WTC11 (cell line): ENCODE measurements around the gene PTCH1. TPM values are rescaled to one million over a fixed set of nuclear protein-coding genes. Genes with fewer than 3 reads are reported as not detected.

Experiments used
- ATAC-seq: fragments of 200-7000 bp; cut with Tn5 transposase; 2 replicates; pipeline ENCODE4 v1.10.0; 2021; ENCODE audit warnings: mild to moderate bottlenecking, moderate library complexity
- CTCF ChIA-PET: fragments of 300-600 bp; sonication (Branson Sonifier 250); formaldehyde crosslinking; loops from one replicate; lab custom pipeline; 2021; ENCODE audit warnings: antibody characterized with exemption; lab: Charles Lee
- POLR2A ChIA-PET: fragments of 350-600 bp; sonication (Branson Sonifier 250); formaldehyde crosslinking; loops from one replicate; lab custom pipeline; 2021; ENCODE audit warnings: antibody characterized with exemption; lab: Charles Lee
- DNase-seq: peaks from one replicate; pipeline ENCODE4 v3.0.0; 2021; ENCODE audit warnings: low spot score
- H3K27ac Mint-ChIP-seq: 2 replicates; pipeline ENCODE4 v1.8.0; 2021; ENCODE audit warnings: mixed read lengths
- H3K27me3 Mint-ChIP-seq: 2 replicates; pipeline ENCODE4 v1.8.0; 2021; ENCODE audit warnings: low read depth, mild to moderate bottlenecking, moderate library complexity, mixed read lengths
- H3K36me3 Mint-ChIP-seq: 2 replicates; pipeline ENCODE4 v1.8.0; 2021; ENCODE audit warnings: mixed read lengths
- H3K4me1 Mint-ChIP-seq: 2 replicates; pipeline ENCODE4 v1.8.0; 2022; ENCODE audit warnings: mixed read lengths
- H3K4me3 Mint-ChIP-seq: 2 replicates; pipeline ENCODE4 v1.8.0; 2021; ENCODE audit warnings: mild to moderate bottlenecking, moderate library complexity, mixed read lengths
- H3K9me3 Mint-ChIP-seq: 2 replicates; pipeline ENCODE4 v1.8.0; 2021; ENCODE audit warnings: mixed read lengths
- CREB1 ChIP-seq: sonication (generic); formaldehyde crosslinking; IDR thresholded peaks from 2 replicates; pipeline ENCODE4 v1.8.0; 2023; ENCODE audit warnings: mild to moderate bottlenecking, missing genetic modification reagents
- FOXK1 ChIP-seq: sonication (generic); formaldehyde crosslinking; IDR thresholded peaks from 2 replicates; pipeline ENCODE4 v1.8.0; 2022; ENCODE audit warnings: mild to moderate bottlenecking, moderate library complexity, missing genetic modification reagents
- FOXP1 ChIP-seq: sonication (generic); formaldehyde crosslinking; IDR thresholded peaks from 2 replicates; pipeline ENCODE4 v1.8.0; 2022; ENCODE audit warnings: missing genetic modification reagents, mild to moderate bottlenecking, moderate library complexity, borderline replicate concordance
- KAT7 ChIP-seq: sonication (generic); formaldehyde crosslinking; IDR thresholded peaks from 2 replicates; pipeline ENCODE4 v1.8.1; 2023; ENCODE audit warnings: missing genetic modification reagents, mild to moderate bottlenecking, borderline replicate concordance
- total RNA-seq: library from RNA; stranded (reverse); gene quantifications from 3 replicates; pipeline ENCODE4 v1.2.3, GENCODE V29; 2021
- TF ChIP-seq, protein P1 (sequence below): sonication (generic); formaldehyde crosslinking; IDR thresholded peaks from 2 replicates; pipeline ENCODE4 v1.8.0; 2023; ENCODE audit warnings: missing genetic modification reagents, mild to moderate bottlenecking, borderline replicate concordance
- TF ChIP-seq, protein P2 (sequence below): sonication (generic); formaldehyde crosslinking; IDR thresholded peaks from 2 replicates; pipeline ENCODE4 v1.8.0; 2022; ENCODE audit warnings: mild to moderate bottlenecking, missing genetic modification reagents
- TF ChIP-seq, protein P3 (sequence below): sonication (generic); formaldehyde crosslinking; IDR thresholded peaks from 2 replicates; pipeline ENCODE4 v1.8.1; 2023; ENCODE audit warnings: mild to moderate bottlenecking, missing genetic modification reagents, moderate library complexity
- TF ChIP-seq, protein P4 (sequence below): fragments of 250-450 bp; sonication (Bioruptor Pico); IDR thresholded peaks from 2 replicates; pipeline ENCODE4 v1.9.0; 2021; ENCODE audit warnings: mild to moderate bottlenecking

PTCH1 gene
- total RNA-seq, 1 experiment from 2014 or later = 38.0 TPM

DNA sequence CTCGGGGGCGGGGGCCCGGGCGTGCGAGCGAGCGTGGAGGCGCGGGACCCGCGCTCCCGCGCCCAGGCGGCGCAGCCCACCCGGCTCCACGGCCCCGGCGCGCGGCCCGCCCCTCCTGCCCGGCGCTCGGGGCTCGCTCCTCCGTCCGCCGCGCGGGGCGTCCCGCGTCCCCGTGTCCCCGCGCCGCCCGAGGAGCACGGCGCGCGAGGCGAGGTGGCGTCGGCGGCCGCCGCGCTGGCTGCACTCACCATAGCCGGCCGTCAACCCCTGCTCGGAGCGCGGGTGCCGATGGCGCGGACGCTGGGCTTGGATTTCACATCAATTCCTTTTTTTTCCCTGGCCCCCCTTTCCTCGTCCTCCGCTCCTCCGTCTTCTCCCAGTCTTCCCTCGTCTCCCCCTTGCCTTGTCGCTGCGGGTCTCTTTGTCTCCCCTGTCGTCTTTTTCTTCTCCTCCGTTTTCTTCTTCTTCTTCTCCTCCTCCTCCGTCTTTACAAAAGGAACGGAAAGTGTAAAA is 494 bp downstream of the PTCH1 start:
- DNase-seq = peak; percentile 29
- Mint-ChIP-seq H3K36me3 (no peaks in the 10 kb centered on the region), H3K27ac (no peak overlapping the region), H3K27me3 (peaks cover 84% of the 10 kb centered on the region), H3K9me3 (no peaks in the 10 kb centered on the region), H3K4me3 (peak overlapping the region; percentile 98), H3K4me1 (peaks cover 52% of the 10 kb centered on the region)
- ChIA-PET CTCF (no interaction called here), POLR2A (no interaction called here)
- TF ChIP-seq FOXP1 (no peak), FOXK1 (CRISPR knock-in tag) (no peak)
- TF ChIP-seq, protein P1, sequence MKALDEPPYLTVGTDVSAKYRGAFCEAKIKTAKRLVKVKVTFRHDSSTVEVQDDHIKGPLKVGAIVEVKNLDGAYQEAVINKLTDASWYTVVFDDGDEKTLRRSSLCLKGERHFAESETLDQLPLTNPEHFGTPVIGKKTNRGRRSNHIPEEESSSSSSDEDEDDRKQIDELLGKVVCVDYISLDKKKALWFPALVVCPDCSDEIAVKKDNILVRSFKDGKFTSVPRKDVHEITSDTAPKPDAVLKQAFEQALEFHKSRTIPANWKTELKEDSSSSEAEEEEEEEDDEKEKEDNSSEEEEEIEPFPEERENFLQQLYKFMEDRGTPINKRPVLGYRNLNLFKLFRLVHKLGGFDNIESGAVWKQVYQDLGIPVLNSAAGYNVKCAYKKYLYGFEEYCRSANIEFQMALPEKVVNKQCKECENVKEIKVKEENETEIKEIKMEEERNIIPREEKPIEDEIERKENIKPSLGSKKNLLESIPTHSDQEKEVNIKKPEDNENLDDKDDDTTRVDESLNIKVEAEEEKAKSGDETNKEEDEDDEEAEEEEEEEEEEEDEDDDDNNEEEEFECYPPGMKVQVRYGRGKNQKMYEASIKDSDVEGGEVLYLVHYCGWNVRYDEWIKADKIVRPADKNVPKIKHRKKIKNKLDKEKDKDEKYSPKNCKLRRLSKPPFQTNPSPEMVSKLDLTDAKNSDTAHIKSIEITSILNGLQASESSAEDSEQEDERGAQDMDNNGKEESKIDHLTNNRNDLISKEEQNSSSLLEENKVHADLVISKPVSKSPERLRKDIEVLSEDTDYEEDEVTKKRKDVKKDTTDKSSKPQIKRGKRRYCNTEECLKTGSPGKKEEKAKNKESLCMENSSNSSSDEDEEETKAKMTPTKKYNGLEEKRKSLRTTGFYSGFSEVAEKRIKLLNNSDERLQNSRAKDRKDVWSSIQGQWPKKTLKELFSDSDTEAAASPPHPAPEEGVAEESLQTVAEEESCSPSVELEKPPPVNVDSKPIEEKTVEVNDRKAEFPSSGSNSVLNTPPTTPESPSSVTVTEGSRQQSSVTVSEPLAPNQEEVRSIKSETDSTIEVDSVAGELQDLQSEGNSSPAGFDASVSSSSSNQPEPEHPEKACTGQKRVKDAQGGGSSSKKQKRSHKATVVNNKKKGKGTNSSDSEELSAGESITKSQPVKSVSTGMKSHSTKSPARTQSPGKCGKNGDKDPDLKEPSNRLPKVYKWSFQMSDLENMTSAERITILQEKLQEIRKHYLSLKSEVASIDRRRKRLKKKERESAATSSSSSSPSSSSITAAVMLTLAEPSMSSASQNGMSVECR (CRISPR knock-in tag) = no peak
- TF ChIP-seq, protein P2, sequence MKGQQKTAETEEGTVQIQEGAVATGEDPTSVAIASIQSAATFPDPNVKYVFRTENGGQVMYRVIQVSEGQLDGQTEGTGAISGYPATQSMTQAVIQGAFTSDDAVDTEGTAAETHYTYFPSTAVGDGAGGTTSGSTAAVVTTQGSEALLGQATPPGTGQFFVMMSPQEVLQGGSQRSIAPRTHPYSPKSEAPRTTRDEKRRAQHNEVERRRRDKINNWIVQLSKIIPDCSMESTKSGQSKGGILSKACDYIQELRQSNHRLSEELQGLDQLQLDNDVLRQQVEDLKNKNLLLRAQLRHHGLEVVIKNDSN (CRISPR knock-in tag) = no peak
- ATAC-seq = no peak

DNA sequence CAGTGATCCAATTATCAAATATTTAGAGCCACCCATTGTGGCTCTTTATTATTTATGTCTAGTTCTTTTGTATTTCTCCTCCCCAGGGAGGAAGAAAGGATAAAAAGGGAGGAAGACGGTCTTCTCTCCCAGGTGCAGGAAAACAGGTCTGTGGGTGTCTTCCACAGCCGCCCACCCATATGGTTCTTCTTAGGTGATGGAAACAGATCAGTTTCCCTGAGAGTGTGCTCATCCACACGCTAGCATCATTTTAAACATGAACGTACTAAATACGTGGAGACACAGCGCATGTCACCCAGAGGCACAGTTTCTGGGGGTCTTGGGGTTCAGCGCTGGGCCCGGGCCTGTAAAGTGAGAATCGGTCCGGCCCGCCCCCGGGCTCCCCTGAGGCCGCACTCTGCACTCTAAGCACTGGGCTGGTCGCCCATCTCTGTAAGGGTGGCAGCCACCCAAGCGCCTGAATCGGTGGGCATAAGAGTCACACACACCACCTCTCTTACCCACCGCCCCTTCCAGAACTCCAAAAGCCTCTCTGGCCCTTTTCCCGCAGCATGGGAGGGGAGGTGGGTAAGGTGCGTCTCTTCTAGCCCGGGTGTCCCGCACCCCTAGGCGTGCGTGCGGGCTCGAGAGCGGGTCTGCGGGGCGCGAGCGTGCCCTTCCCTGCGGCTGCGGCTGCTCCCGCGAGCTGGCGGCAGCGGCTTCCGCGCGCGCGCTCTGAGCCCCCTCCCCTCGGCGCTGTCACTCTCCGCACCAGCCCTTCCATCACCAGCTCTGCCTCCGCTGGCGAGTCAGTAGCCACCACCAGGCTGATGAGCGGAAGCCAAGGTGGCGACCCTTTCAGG is 1.3 kb downstream of the PTCH1 start:
- peak; percentile 20 for ATAC-seq
- POLR2A ChIA-PET = no interaction called here
- Mint-ChIP-seq H3K4me3 (peak overlapping the region; percentile 62), H3K9me3 (no peaks in the 10 kb centered on the region)
- peak; percentile 76; the same call in 1 of the 2 replicates for TF ChIP-seq KAT7 (CRISPR knock-in tag)
- TF ChIP-seq, protein P3, sequence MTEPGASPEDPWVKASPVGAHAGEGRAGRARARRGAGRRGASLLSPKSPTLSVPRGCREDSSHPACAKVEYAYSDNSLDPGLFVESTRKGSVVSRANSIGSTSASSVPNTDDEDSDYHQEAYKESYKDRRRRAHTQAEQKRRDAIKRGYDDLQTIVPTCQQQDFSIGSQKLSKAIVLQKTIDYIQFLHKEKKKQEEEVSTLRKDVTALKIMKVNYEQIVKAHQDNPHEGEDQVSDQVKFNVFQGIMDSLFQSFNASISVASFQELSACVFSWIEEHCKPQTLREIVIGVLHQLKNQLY (CRISPR knock-in tag) = no peak
- TF ChIP-seq, all 79 proteins: peak for 1
- peak; percentile 58 for DNase-seq
- peaks cover 51% of the 10 kb centered on the region for H3K4me1 Mint-ChIP-seq
- CTCF ChIA-PET = no interaction called here
- H3K36me3 Mint-ChIP-seq = no peaks in the 10 kb centered on the region
- no peak overlapping the region for H3K27ac Mint-ChIP-seq
- peaks cover 76% of the 10 kb centered on the region for H3K27me3 Mint-ChIP-seq

DNA sequence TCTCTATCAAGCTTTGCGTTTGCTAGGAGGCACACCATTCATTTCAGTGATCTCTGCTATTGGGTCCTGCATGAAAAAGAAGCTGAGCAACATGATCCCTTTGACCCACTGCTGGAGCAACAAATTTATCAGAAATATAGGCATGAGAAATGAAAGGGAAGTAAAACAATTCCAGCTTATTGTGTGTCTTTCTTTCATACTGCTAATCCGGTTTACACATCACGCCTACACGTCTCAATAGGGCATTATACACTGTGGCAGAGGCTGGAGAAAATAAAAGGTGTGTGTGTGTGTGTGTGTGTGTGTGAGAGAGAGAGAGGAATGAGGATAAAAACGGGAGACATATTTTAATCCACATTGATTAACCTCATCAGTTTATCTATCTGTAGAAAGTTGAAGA is 2.4 kb downstream of the PTCH1 start:
- Mint-ChIP-seq H3K4me3 (peak overlapping the region; percentile 2), H3K36me3 (no peaks in the 10 kb centered on the region), H3K27me3 (peaks cover 67% of the 10 kb centered on the region), H3K27ac (no peak overlapping the region)
- CTCF ChIA-PET = interaction anchor here (0.6 to 0.9 kb wide), 2 partner anchors 20 to 703 kb away, joined by 3 read pairs; no protein-coding TSS in a partner anchor
- ATAC-seq (no peak), DNase-seq (no peak)
- TF ChIP-seq, protein P4, sequence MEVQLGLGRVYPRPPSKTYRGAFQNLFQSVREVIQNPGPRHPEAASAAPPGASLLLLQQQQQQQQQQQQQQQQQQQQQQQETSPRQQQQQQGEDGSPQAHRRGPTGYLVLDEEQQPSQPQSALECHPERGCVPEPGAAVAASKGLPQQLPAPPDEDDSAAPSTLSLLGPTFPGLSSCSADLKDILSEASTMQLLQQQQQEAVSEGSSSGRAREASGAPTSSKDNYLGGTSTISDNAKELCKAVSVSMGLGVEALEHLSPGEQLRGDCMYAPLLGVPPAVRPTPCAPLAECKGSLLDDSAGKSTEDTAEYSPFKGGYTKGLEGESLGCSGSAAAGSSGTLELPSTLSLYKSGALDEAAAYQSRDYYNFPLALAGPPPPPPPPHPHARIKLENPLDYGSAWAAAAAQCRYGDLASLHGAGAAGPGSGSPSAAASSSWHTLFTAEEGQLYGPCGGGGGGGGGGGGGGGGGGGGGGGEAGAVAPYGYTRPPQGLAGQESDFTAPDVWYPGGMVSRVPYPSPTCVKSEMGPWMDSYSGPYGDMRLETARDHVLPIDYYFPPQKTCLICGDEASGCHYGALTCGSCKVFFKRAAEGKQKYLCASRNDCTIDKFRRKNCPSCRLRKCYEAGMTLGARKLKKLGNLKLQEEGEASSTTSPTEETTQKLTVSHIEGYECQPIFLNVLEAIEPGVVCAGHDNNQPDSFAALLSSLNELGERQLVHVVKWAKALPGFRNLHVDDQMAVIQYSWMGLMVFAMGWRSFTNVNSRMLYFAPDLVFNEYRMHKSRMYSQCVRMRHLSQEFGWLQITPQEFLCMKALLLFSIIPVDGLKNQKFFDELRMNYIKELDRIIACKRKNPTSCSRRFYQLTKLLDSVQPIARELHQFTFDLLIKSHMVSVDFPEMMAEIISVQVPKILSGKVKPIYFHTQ (CRISPR knock-in tag) = no peak
- no peak for TF ChIP-seq CREB1 (CRISPR knock-in tag)
- TF ChIP-seq, all 79 proteins: peak for 0
- POLR2A ChIA-PET = interaction anchor here (0.5 kb wide), 1 partner anchor 703 kb away, joined by 3 read pairs; no protein-coding TSS in a partner anchor
- H3K9me3 Mint-ChIP-seq = no peaks in the 10 kb centered on the region
- peaks cover 55% of the 10 kb centered on the region for H3K4me1 Mint-ChIP-seq
